CD8-positive, alpha-beta memory T cell (primary cell): ENCODE measurements around the gene GTPBP4. TPM values are rescaled to one million over a fixed set of nuclear protein-coding genes. Genes with fewer than 3 reads are reported as not detected.

ENCODE experiments used
- CTCF ChIA-PET: fragments of 350-600 bp; sonication (Branson Sonifier 250); formaldehyde crosslinking; loops from one replicate; lab custom pipeline; 2021; ENCODE audit warnings: antibody characterized with exemption; lab: Charles Lee
- POLR2A ChIA-PET: fragments of 350-600 bp; sonication (Branson Sonifier 250); formaldehyde crosslinking; loops from one replicate; lab custom pipeline; 2021; ENCODE audit warnings: antibody characterized with exemption; lab: Charles Lee
- DNase-seq, 5 donors: peaks; one replicate each; pipeline versions ENCODE4 v3.0.0 to v3.0.0-alpha.2; 2020 to 2022; ENCODE audit warnings: mixed read lengths in 1 of 5
- H3K27ac ChIP-seq: one replicate; pipeline ENCODE4 v1.7.0; 2013; ENCODE audit warnings: low read depth, mild to moderate bottlenecking, low read length, moderate library complexity
- H3K27me3 ChIP-seq: 2 replicates; pipeline ENCODE4 v1.7.0; 2013; ENCODE audit warnings: low read length, mild to moderate bottlenecking; ENCODE audit not compliant: insufficient read depth, poor library complexity, severe bottlenecking
- H3K36me3 ChIP-seq: 2 replicates; pipeline ENCODE4 v1.7.0; 2013; ENCODE audit warnings: mild to moderate bottlenecking, low read length, moderate library complexity; ENCODE audit not compliant: insufficient read depth
- H3K4me1 ChIP-seq: 2 replicates; pipeline ENCODE4 v1.7.0; 2013; ENCODE audit warnings: mild to moderate bottlenecking, low read length, moderate library complexity; ENCODE audit not compliant: insufficient read depth
- H3K4me3 ChIP-seq: 2 replicates; pipeline ENCODE4 v1.7.0; 2013; ENCODE audit warnings: mild to moderate bottlenecking, low read length
- H3K9me3 ChIP-seq: 2 replicates; pipeline ENCODE4 v1.7.0; 2013; ENCODE audit warnings: mild to moderate bottlenecking, low read length
- H3K27ac Mint-ChIP-seq, 8 donors: one replicate each; pipeline ENCODE4 v1.8.0; 2020 to 2021; ENCODE audit warnings: mixed read lengths in 8 of 8, mild to moderate bottlenecking in 6 of 8, inconsistent platforms in 3 of 8, moderate library complexity in 3 of 8
- H3K27me3 Mint-ChIP-seq, 2 donors: one replicate each; pipeline ENCODE4 v1.8.0; 2020 to 2021; ENCODE audit warnings: mixed read lengths in 2 of 2, mild to moderate bottlenecking in 1 of 2, moderate library complexity in 1 of 2
- H3K36me3 Mint-ChIP-seq, 3 donors: one replicate each; pipeline ENCODE4 v1.8.0; 2020 to 2021; ENCODE audit warnings: mixed read lengths in 3 of 3, inconsistent platforms in 1 of 3, mild to moderate bottlenecking in 1 of 3
- H3K4me1 Mint-ChIP-seq, 3 donors: one replicate each; pipeline ENCODE4 v1.8.0; 2020 to 2021; ENCODE audit warnings: mixed read lengths in 3 of 3, inconsistent platforms in 1 of 3, mild to moderate bottlenecking in 1 of 3
- H3K4me3 Mint-ChIP-seq, 7 donors: one replicate each; pipeline ENCODE4 v1.8.0; 2020 to 2021; ENCODE audit warnings: mixed read lengths in 7 of 7, mild to moderate bottlenecking in 6 of 7, moderate library complexity in 4 of 7, inconsistent platforms in 2 of 7
- H3K9me3 Mint-ChIP-seq, 5 donors: one replicate each; pipeline ENCODE4 v1.8.0; 2020 to 2022; ENCODE audit warnings: mixed read lengths in 5 of 5, mild to moderate bottlenecking in 3 of 5, moderate library complexity in 2 of 5, inconsistent platforms in 1 of 5
- polyA plus RNA-seq: library from polyadenylated mRNA; unstranded; fragments of 300-500 nt; fragmentation: Illumina TruSeq; gene quantifications from one replicate; pipeline ENCODE4 v1.2.3, GENCODE V29; 2021
- total RNA-seq, 2 experiments: library from RNA; stranded (reverse); gene quantifications; one replicate each; pipeline ENCODE4 v1.2.3, GENCODE V29; 2021

The GTPBP4 gene
- total and polyA plus RNA-seq, 3 experiments from 2014 or later = 21.9 to 156 (median 147) TPM

GRCh38 chr10:962342-962741 lies 25.9 kb upstream of the GTPBP4 start:
- Mint-ChIP-seq H3K36me3 (no peaks in the 10 kb centered on the region), H3K4me1 (peaks cover 0 to 6% (median 0%) of the 10 kb centered on the region in 3 donors), H3K9me3 (no peaks in the 10 kb centered on the region), H3K27me3 (peaks cover 7 to 32% of the 10 kb centered on the region in 2 donors), H3K27ac (no peak overlapping the region), H3K4me3 (no peak overlapping the region)
- no peak for DNase-seq
- Histone ChIP-seq H3K4me1 (peaks cover 2% of the 10 kb centered on the region), H3K27me3 (no peaks in the 10 kb centered on the region), H3K36me3 (no peaks in the 10 kb centered on the region), H3K9me3 (no peaks in the 10 kb centered on the region), H3K27ac (no peak overlapping the region), H3K4me3 (no peak overlapping the region)
- ChIA-PET POLR2A (no interaction called here), CTCF (no interaction called here)

DNA sequence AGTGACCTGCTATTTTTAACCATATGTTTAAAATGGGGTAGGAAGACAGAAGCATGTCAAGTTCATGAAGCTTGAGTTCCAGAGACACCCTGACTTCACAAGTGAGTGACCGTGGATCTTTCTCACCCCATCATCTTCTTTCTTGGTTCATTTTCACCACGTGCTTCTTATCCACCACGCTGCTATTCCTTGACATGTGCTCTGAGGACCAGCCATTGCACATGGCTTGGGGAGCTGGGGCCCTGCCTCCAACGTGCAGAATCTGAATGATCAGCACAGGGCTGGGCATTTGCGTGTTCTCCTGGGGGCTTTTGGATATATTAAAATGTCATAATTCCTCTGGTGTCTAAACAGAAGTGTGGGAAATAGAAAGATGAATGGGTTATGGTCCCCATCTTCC lies 25.0 kb upstream of the GTPBP4 start:
- Mint-ChIP-seq H3K9me3 (no peaks in the 10 kb centered on the region), H3K27ac (no peak overlapping the region), H3K4me3 (no peak overlapping the region), H3K36me3 (no peaks in the 10 kb centered on the region), H3K27me3 (peaks cover 7 to 34% of the 10 kb centered on the region in 2 donors), H3K4me1 (peaks cover 0 to 8% (median 0%) of the 10 kb centered on the region in 3 donors)
- Histone ChIP-seq H3K4me1 (peaks cover 4% of the 10 kb centered on the region), H3K36me3 (no peaks in the 10 kb centered on the region), H3K27me3 (no peaks in the 10 kb centered on the region), H3K4me3 (no peak overlapping the region), H3K27ac (no peak overlapping the region), H3K9me3 (no peaks in the 10 kb centered on the region)
- ChIA-PET POLR2A (no interaction called here), CTCF (no interaction called here)
- DNase-seq = no peak

DNA sequence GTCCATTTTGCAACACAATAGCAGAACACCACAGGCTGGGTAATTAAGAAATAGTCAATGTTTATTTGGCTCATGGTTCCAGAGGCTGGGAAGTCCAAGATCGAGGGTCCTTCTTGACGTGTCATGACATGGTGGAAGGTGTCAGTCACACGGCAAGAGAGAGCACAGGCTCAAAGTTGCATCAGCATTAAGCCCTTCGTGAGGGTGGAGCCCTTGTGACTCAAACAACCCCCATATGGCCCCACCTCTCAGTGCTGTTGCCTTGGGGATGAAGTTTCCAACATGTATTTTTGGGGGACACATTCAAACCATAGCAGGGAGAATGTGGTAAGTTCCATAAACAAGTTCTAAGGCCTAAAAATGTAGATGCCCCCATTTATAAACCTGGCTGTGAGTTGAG lies 24.6 kb upstream of the GTPBP4 start:
- DNase-seq = no peak
- no peaks in the 10 kb centered on the region for H3K9me3 Mint-ChIP-seq
- Histone ChIP-seq H3K27ac (no peak overlapping the region), H3K27me3 (no peaks in the 10 kb centered on the region), H3K4me1 (peaks cover 4% of the 10 kb centered on the region), H3K36me3 (no peaks in the 10 kb centered on the region), H3K4me3 (no peak overlapping the region), H3K9me3 (no peaks in the 10 kb centered on the region)
- peaks cover 10 to 33% of the 10 kb centered on the region in 2 donors for H3K27me3 Mint-ChIP-seq
- no peak overlapping the region for H3K4me3 Mint-ChIP-seq
- H3K4me1 Mint-ChIP-seq = peaks cover 0 to 8% (median 0%) of the 10 kb centered on the region in 3 donors
- ChIA-PET POLR2A (no interaction called here), CTCF (no interaction called here)
- H3K27ac Mint-ChIP-seq = no peak overlapping the region
- H3K36me3 Mint-ChIP-seq = no peaks in the 10 kb centered on the region

- no peaks in the 10 kb centered on the region for H3K36me3 ChIP-seq
- no peaks in the 10 kb centered on the region for H3K27me3 ChIP-seq
- no peaks in the 10 kb centered on the region for H3K36me3 Mint-ChIP-seq
- no peak overlapping the region for H3K27ac ChIP-seq
- POLR2A ChIA-PET = no interaction called here
- H3K27me3 Mint-ChIP-seq = peaks cover 7 to 36% of the 10 kb centered on the region in 2 donors
- CTCF ChIA-PET = no interaction called here
- H3K4me1 ChIP-seq = peaks cover 4% of the 10 kb centered on the region
- no peaks in the 10 kb centered on the region for H3K9me3 Mint-ChIP-seq
- DNase-seq = no peak
- no peaks in the 10 kb centered on the region for H3K9me3 ChIP-seq
- no peak overlapping the region for H3K4me3 ChIP-seq
- peaks cover 0 to 8% (median 0%) of the 10 kb centered on the region in 3 donors for H3K4me1 Mint-ChIP-seq
- no peak overlapping the region for H3K27ac Mint-ChIP-seq
- H3K4me3 Mint-ChIP-seq = no peak overlapping the region
Observed at GRCh38 chr10:964321-964987, 23.8 kb upstream of the GTPBP4 start.

DNA sequence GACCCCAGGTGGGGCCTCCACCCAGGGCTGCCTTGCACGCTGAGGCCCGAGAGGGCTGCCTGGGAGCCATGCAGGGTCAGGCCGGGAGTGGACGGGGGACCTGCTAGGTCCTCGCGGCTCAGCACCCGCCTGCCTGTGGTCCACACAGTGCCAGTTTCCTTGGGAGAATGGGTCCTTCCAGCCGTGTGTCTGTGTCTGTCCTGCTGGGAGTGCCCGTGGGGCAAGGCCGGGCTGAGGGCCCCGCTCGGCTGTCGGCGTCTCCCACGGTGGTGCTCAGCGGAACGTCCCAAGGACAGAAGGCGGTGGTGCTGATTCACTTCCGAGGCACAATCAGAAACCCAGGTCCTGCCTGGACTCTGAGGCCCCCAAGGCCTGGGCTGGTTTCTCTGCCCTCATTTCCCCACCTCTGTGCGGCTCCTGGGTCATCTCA lies 23.2 kb upstream of the GTPBP4 start:
- no peaks in the 10 kb centered on the region for H3K9me3 ChIP-seq
- POLR2A ChIA-PET = no interaction called here
- H3K27ac Mint-ChIP-seq = no peak overlapping the region
- no peaks in the 10 kb centered on the region for H3K36me3 ChIP-seq
- no peaks in the 10 kb centered on the region for H3K27me3 ChIP-seq
- H3K27ac ChIP-seq = no peak overlapping the region
- peaks cover 4% of the 10 kb centered on the region for H3K4me1 ChIP-seq
- no peaks in the 10 kb centered on the region for H3K9me3 Mint-ChIP-seq
- H3K4me3 ChIP-seq = no peak overlapping the region
- CTCF ChIA-PET = no interaction called here
- H3K4me1 Mint-ChIP-seq = peaks cover 0 to 8% (median 0%) of the 10 kb centered on the region in 3 donors
- H3K27me3 Mint-ChIP-seq = peaks cover 5 to 39% of the 10 kb centered on the region in 2 donors
- no peaks in the 10 kb centered on the region for H3K36me3 Mint-ChIP-seq
- no peak for DNase-seq
- H3K4me3 Mint-ChIP-seq = no peak overlapping the region

GRCh38 chr10:966466-967235 lies 21.6 kb upstream of the GTPBP4 start:
- H3K27me3 Mint-ChIP-seq = peaks cover 5 to 45% of the 10 kb centered on the region in 2 donors
- Histone ChIP-seq H3K36me3 (no peaks in the 10 kb centered on the region), H3K4me1 (peaks cover 4% of the 10 kb centered on the region), H3K27ac (no peak overlapping the region), H3K4me3 (no peak overlapping the region), H3K27me3 (no peaks in the 10 kb centered on the region), H3K9me3 (no peaks in the 10 kb centered on the region)
- H3K9me3 Mint-ChIP-seq = peaks cover 0 to 3% (median 0%) of the 10 kb centered on the region in 5 donors
- H3K27ac Mint-ChIP-seq = no peak overlapping the region
- no peak for DNase-seq
- ChIA-PET CTCF (no interaction called here), POLR2A (no interaction called here)
- H3K4me3 Mint-ChIP-seq = no peak overlapping the region
- H3K36me3 Mint-ChIP-seq = peaks cover 0 to 4% (median 0%) of the 10 kb centered on the region in 3 donors
- peaks cover 0 to 8% (median 0%) of the 10 kb centered on the region in 3 donors for H3K4me1 Mint-ChIP-seq

- Histone ChIP-seq H3K4me3 (no peak overlapping the region), H3K9me3 (no peaks in the 10 kb centered on the region), H3K4me1 (peaks cover 4% of the 10 kb centered on the region), H3K27me3 (no peaks in the 10 kb centered on the region), H3K27ac (no peak overlapping the region), H3K36me3 (no peaks in the 10 kb centered on the region)
- ChIA-PET POLR2A (no interaction called here), CTCF (no interaction called here)
- no peak overlapping the region for H3K4me3 Mint-ChIP-seq
- H3K27ac Mint-ChIP-seq = no peak overlapping the region
- no peak for DNase-seq
- H3K36me3 Mint-ChIP-seq = peaks cover 0 to 11% (median 0%) of the 10 kb centered on the region in 3 donors
- H3K27me3 Mint-ChIP-seq = peaks cover 4 to 49% of the 10 kb centered on the region in 2 donors
- H3K4me1 Mint-ChIP-seq = peaks cover 0 to 8% (median 0%) of the 10 kb centered on the region in 3 donors
- H3K9me3 Mint-ChIP-seq = peaks cover 0 to 4% (median 0%) of the 10 kb centered on the region in 5 donors
Observed at GRCh38 chr10:968546-969199, 19.6 kb upstream of the GTPBP4 start.
